ENCODE data around the gene DHRS1. TPM values are rescaled to one million over a fixed set of nuclear protein-coding genes. Genes with fewer than 3 reads are reported as not detected.
"Not testable (repeated sequence)": the region's sequence is repeated elsewhere in the genome, so short reads cannot be mapped to it uniquely, and the experiment has no call there.

DHRS1 gene
- polyA plus RNA-seq, 1 donor: 15.0 TPM

GRCh38 chr14:24249230-24250021, 50.2 kb downstream of the DHRS1 start:
- no peak for DNase-seq (ENCODE audit: low read depth)

GRCh38 chr14:24247422-24247821, 52.2 kb downstream of the DHRS1 start:
- DNase-seq (ENCODE audit: low read depth): no peak

- DNase-seq (ENCODE audit: low read depth): no peak
These were observed 52.8 kb downstream of the DHRS1 start for GRCh38 chr14:24246765-24247212.

- DNase-seq (ENCODE audit: low read depth): not testable (repeated sequence)
These were observed 54.2 kb downstream of the DHRS1 start for GRCh38 chr14:24245350-24245749.

- no peak for DNase-seq (ENCODE audit: low read depth)
These were observed 56.2 kb downstream of the DHRS1 start for GRCh38 chr14:24243336-24243836.

- DNase-seq (ENCODE audit: low read depth): peak; percentile 88
These were observed 57.6 kb downstream of the DHRS1 start for GRCh38 chr14:24241829-24242443.

Other genes starting within 250 kb of the DHRS1 start
- gene CARMIL3, start 247.8 kb downstream of the DHRS1 start, polyA plus RNA-seq (ENCODE audit: insufficient read length): 0.18 TPM
- not detected for gene CPNE6, start 228.2 kb downstream of the DHRS1 start, polyA plus RNA-seq (ENCODE audit: insufficient read length)
- 3.6 TPM for gene PCK2, start 205.5 kb downstream of the DHRS1 start, polyA plus RNA-seq (ENCODE audit: insufficient read length)
- gene DCAF11, start 185.0 kb downstream of the DHRS1 start, polyA plus RNA-seq (ENCODE audit: insufficient read length): 45.7 TPM
- gene NRL, start 184.8 kb downstream of the DHRS1 start, polyA plus RNA-seq (ENCODE audit: insufficient read length): 1.8 TPM
- gene FITM1, start 169.1 kb downstream of the DHRS1 start, polyA plus RNA-seq (ENCODE audit: insufficient read length): 164 TPM
- 110 TPM for gene PSME1, start 163.6 kb downstream of the DHRS1 start, polyA plus RNA-seq (ENCODE audit: insufficient read length)
- 32.1 TPM for gene EMC9, start 158.2 kb downstream of the DHRS1 start, polyA plus RNA-seq (ENCODE audit: insufficient read length)
- 74.3 TPM for gene PSME2, start 153.2 kb downstream of the DHRS1 start, polyA plus RNA-seq (ENCODE audit: insufficient read length)
- 32.6 TPM for gene RNF31, start 152.3 kb downstream of the DHRS1 start, polyA plus RNA-seq (ENCODE audit: insufficient read length)
- 25.1 TPM for gene IRF9, start 138.5 kb downstream of the DHRS1 start, polyA plus RNA-seq (ENCODE audit: insufficient read length)
- gene REC8, start 127.7 kb downstream of the DHRS1 start, polyA plus RNA-seq (ENCODE audit: insufficient read length): 8.2 TPM
- 26.4 TPM for gene IPO4, start 111.0 kb downstream of the DHRS1 start, polyA plus RNA-seq (ENCODE audit: insufficient read length)
- gene TM9SF1, start 104.3 kb downstream of the DHRS1 start, polyA plus RNA-seq (ENCODE audit: insufficient read length): 18.8 TPM
- 5.0 TPM for gene TSSK4, start 94.1 kb downstream of the DHRS1 start, polyA plus RNA-seq (ENCODE audit: insufficient read length)
- gene CHMP4A, start 86.3 kb downstream of the DHRS1 start, polyA plus RNA-seq (ENCODE audit: insufficient read length): 40.0 TPM
- gene MDP1, start 83.7 kb downstream of the DHRS1 start, polyA plus RNA-seq (ENCODE audit: insufficient read length): 5.5 TPM
- 188 TPM for gene NEDD8, start 67.4 kb downstream of the DHRS1 start, polyA plus RNA-seq (ENCODE audit: insufficient read length)
- 53.3 TPM for gene GMPR2, start 66.9 kb downstream of the DHRS1 start, polyA plus RNA-seq (ENCODE audit: insufficient read length)
- 37.0 TPM for gene TINF2, start 57.2 kb downstream of the DHRS1 start, polyA plus RNA-seq (ENCODE audit: insufficient read length)
- gene TGM1, start 36.6 kb downstream of the DHRS1 start, polyA plus RNA-seq (ENCODE audit: insufficient read length): 0.86 TPM
- gene RABGGTA, start 28.2 kb downstream of the DHRS1 start, polyA plus RNA-seq (ENCODE audit: insufficient read length): 14.7 TPM
- gene NOP9, start 70 bp upstream of the DHRS1 start, polyA plus RNA-seq (ENCODE audit: insufficient read length): 21.1 TPM
- 8.2 TPM for gene CIDEB, start 8.2 kb upstream of the DHRS1 start, polyA plus RNA-seq (ENCODE audit: insufficient read length)
- gene LTB4R2, start 10.4 kb upstream of the DHRS1 start, polyA plus RNA-seq (ENCODE audit: insufficient read length): 2.0 TPM
- gene LTB4R, start 11.7 kb upstream of the DHRS1 start, polyA plus RNA-seq (ENCODE audit: insufficient read length): 2.1 TPM
- gene ADCY4, start 35.3 kb upstream of the DHRS1 start, polyA plus RNA-seq (ENCODE audit: insufficient read length): 15.2 TPM
- gene RIPK3, start 40.2 kb upstream of the DHRS1 start, polyA plus RNA-seq (ENCODE audit: insufficient read length): 1.1 TPM
- gene NFATC4, start 68.4 kb upstream of the DHRS1 start, polyA plus RNA-seq (ENCODE audit: insufficient read length): 39.2 TPM
- gene NYNRIN, start 99.2 kb upstream of the DHRS1 start, polyA plus RNA-seq (ENCODE audit: insufficient read length): 23.1 TPM
- 2.4 TPM for gene CBLN3, start 129.9 kb upstream of the DHRS1 start, polyA plus RNA-seq (ENCODE audit: insufficient read length)
- gene KHNYN, start 130.2 kb upstream of the DHRS1 start, polyA plus RNA-seq (ENCODE audit: insufficient read length): 38.1 TPM
- gene SDR39U1, start 143.0 kb upstream of the DHRS1 start, polyA plus RNA-seq (ENCODE audit: insufficient read length): 54.1 TPM
- not detected for gene CMA1, start 208.5 kb upstream of the DHRS1 start, polyA plus RNA-seq (ENCODE audit: insufficient read length)